Stomach (tissue), 9 donors: ENCODE data around the gene CCDC13. TPM values are rescaled to one million over a fixed set of nuclear protein-coding genes. Genes with fewer than 3 reads are reported as not detected.

Experiments used
- DNase-seq, 2 donors: peaks; one replicate each; pipeline versions ENCODE4 v3.0.0 to v3.0.0-alpha.2; 2013 to 2019
- H3K27ac ChIP-seq, 5 donors: fragments of 200-600 bp in 4 of 5; sonication (generic) in 4 of 5; one replicate each; pipeline ENCODE4 v1.5.1; 2013 to 2019; ENCODE audit warnings: mild to moderate bottlenecking in 1 of 5, moderate library complexity in 1 of 5
- H3K27me3 ChIP-seq, 3 donors: fragments of 200-600 bp; sonication (generic); one replicate each; pipeline ENCODE4 v1.5.1; 2017 to 2019; ENCODE audit warnings: mixed run types in 1 of 3
- H3K36me3 ChIP-seq, 4 donors: fragments of 200-600 bp; sonication (generic); 1 replicate in 3 of 4; 2 replicates in 1 of 4; pipeline ENCODE4 v1.5.1; 2016 to 2019
- H3K4me1 ChIP-seq, 4 donors: fragments of 200-600 bp; sonication (generic); one replicate each; pipeline ENCODE4 v1.5.1; 2016 to 2019
- H3K4me3 ChIP-seq, 4 donors: fragments of 200-600 bp; sonication (generic) in 3 of 4; one replicate each; pipeline ENCODE4 v1.5.1; 2016 to 2019; ENCODE audit warnings: mild to moderate bottlenecking in 1 of 4
- H3K9me3 ChIP-seq, 4 donors: fragments of 200-600 bp; sonication (generic); one replicate each; pipeline ENCODE4 v1.5.1; 2016 to 2019
- CTCF ChIP-seq, 7 experiments: fragments of 450-650 bp in 4 of 7; fragments of 200-600 bp in 3 of 7; sonication (generic) in 3 of 7; IDR thresholded peaks; one replicate each; pipeline ENCODE4 v1.5.1; 2016 to 2019; ENCODE audit warnings: antibody characterized with exemption in 7 of 7, control low read depth in 2 of 7, mild to moderate bottlenecking in 1 of 7
- EP300 ChIP-seq: sonication (generic); formaldehyde crosslinking; IDR thresholded peaks from one replicate; pipeline ENCODE4 v1.6.1; 2017; ENCODE audit warnings: antibody characterized with exemption
- POLR2A ChIP-seq, 4 donors: fragments of 450-650 bp; IDR thresholded peaks; one replicate each; pipeline ENCODE4 v1.6.1; 2016; ENCODE audit warnings: antibody characterized with exemption in 4 of 4, control low read depth in 2 of 4, mild to moderate bottlenecking in 1 of 4, moderate library complexity in 1 of 4
- POLR2AphosphoS5 ChIP-seq, 3 donors: sonication (generic); formaldehyde crosslinking; IDR thresholded peaks; one replicate each; pipeline ENCODE4 v1.6.1; 2016; ENCODE audit warnings: antibody characterized with exemption in 3 of 3
- WGBS, 5 donors: extraction: QIAGEN DNeasy Blood & Tissue Kit in 3 of 5; methylation state at CpG; one replicate each; pipeline versions ENCODE4 v1.1.5 to v1.1.7; 2013 to 2018; 5-methylcytosine and 5-hydroxymethylcytosine counted together
- intact Hi-C: fragments of 100-400 bp; cut with DNase I; formaldehyde crosslinking; loops from one replicate; pipeline ENCODE4 v1.15.1; 2023; ENCODE audit warnings: low total_unique reads
- polyA plus RNA-seq, 3 donors: library from polyadenylated mRNA; stranded (reverse); fragments of 200-250 nt; gene quantifications; one replicate each; pipeline ENCODE4 v1.2.3, GENCODE V29; 2013
- total RNA-seq, 5 donors: library from RNA; depleted of rRNA; stranded (reverse); fragments of >200 nt; gene quantifications; one replicate each; pipeline versions ENCODE4 v1.1.0 to v1.2.3, GENCODE V29; 2014 to 2016
- donor health status: healthy with polysubstance abuse.
- donor health status: Bipolar disorder and iron deficiency.
- donor health status: healthy.

Gene CCDC13
- total and polyA plus RNA-seq, 8 donors = 0.44 to 31.7 (median 2.2) TPM; not detected in 1

DNA sequence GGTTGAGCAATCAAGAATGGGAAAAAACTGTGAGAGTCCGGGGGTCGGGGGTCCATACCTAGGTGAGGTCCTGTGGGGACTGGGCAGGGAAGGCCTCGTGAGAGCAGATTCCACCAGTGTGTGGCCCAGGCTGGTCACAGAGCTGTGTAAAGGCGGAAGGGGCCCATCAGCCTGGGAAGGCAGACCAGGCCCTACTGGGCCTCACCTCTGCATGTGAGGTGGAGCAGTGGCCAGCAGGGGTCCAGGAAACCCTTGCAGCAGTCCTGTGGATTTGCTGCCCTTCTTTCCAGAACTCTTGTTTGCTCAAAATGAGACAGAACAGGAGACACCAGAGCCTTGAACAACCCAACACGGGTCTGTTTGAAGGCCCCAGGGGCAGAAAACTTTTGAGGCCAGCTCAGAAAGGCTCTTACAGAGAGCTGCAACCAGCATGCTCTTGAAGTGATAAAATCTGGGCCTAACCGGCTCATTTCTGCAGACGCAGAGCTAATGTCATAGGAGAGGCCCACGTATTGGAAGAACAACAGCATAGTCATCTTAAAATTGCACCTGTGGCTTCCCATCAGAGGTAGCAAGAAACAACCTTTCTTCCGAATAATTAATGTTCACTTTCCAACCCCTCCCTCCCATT, 40.1 kb downstream of the CCDC13 start:
- H3K27me3 ChIP-seq = no peaks in the 10 kb centered on the region
- no peak overlapping the region for H3K27ac ChIP-seq
- intact Hi-C loops = no loop called here
- 86 to 95% (median 88%) methylated on average over 9 of the region's 9 CpGs for WGBS, 5 donors
- TF ChIP-seq POLR2AphosphoS5 (IDR thresholded peaks at IDR 0.05) (no peak), EP300 (no peak)
- no peak overlapping the region for H3K4me3 ChIP-seq
- no peaks in the 10 kb centered on the region for H3K36me3 ChIP-seq
- no peaks in the 10 kb centered on the region for H3K4me1 ChIP-seq
- no peaks in the 10 kb centered on the region for H3K9me3 ChIP-seq
- DNase-seq = no peak

GRCh38 chr3:42732196-42732828, 40.7 kb downstream of the CCDC13 start:
- Histone ChIP-seq H3K4me3 (no peak overlapping the region), H3K27me3 (no peaks in the 10 kb centered on the region), H3K27ac (no peak overlapping the region), H3K36me3 (no peaks in the 10 kb centered on the region), H3K4me1 (no peaks in the 10 kb centered on the region), H3K9me3 (no peaks in the 10 kb centered on the region)
- intact Hi-C loops = no loop called here
- no peak for TF ChIP-seq POLR2A (IDR thresholded peaks at IDR 0.05)
- TF ChIP-seq EP300 = no peak
- no peak for TF ChIP-seq POLR2AphosphoS5 (IDR thresholded peaks at IDR 0.05)
- no peak for TF ChIP-seq CTCF (IDR thresholded peaks at IDR 0.05)
- 51 to 69% (median 53%) methylated on average over 4 of the region's 4 CpGs for WGBS, 5 donors
- DNase-seq = peak in 1 of 2 donors; percentile 55

DNA sequence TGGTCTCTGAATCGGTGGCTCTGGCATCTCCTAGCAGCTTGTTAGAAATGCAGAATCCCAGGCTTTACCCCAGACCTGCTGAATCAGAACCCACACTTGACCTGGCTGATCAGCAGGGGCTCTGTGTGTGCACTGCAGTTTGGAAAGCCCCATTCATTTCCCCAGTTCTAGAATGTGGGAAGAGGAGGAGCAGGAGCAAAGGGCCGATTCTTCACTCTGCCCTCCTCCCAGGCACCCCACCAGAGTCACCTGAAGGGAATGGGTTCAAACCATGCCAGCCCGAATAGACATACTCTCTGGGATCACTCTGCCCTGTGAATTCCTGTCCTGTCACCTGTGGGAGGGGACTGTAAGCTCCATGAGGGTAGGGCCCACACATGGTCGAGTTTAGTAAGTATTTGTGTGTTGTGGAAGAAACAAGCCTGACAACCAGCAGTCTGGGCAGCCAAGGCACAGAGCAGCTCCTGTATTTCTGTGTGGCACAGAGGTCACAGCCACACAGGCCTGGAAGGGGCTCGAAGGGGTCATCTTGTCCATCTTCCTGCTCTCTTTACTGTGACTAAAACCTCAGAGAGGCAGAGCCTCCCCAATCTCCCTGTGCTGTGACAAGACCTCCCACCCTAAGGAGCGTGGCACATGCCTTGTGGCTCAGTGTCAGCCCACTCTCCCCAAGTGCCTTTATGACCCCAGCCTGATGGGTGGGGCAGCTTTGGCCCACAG, 41.4 kb downstream of the CCDC13 start:
- no peak for DNase-seq
- no peak overlapping the region for H3K27ac ChIP-seq

GRCh38 chr3:42730706-42731420, 42.2 kb downstream of the CCDC13 start:
- intact Hi-C loops = no loop called here
- H3K4me1 ChIP-seq = no peaks in the 10 kb centered on the region
- H3K9me3 ChIP-seq = no peaks in the 10 kb centered on the region
- no peak overlapping the region for H3K27ac ChIP-seq
- no peaks in the 10 kb centered on the region for H3K27me3 ChIP-seq
- no peaks in the 10 kb centered on the region for H3K36me3 ChIP-seq
- 84 to 92% (median 89%) methylated on average over 3 of the region's 3 CpGs for WGBS, 5 donors
- TF ChIP-seq EP300 = no peak
- TF ChIP-seq POLR2A (IDR thresholded peaks at IDR 0.05) = no peak
- no peak for TF ChIP-seq POLR2AphosphoS5 (IDR thresholded peaks at IDR 0.05)
- TF ChIP-seq CTCF (IDR thresholded peaks at IDR 0.05) = no peak
- H3K4me3 ChIP-seq = no peak overlapping the region
- no peak for DNase-seq

More for the DNA sequence above, 41.4 kb downstream of the CCDC13 start:
- Histone ChIP-seq H3K4me3 (no peak overlapping the region), H3K9me3 (no peaks in the 10 kb centered on the region), H3K27me3 (no peaks in the 10 kb centered on the region), H3K36me3 (no peaks in the 10 kb centered on the region), H3K4me1 (no peaks in the 10 kb centered on the region)
- WGBS, 5 donors = 84 to 90% (median 85%) methylated on average over 4 to 6 of the region's 6 CpGs
- TF ChIP-seq CTCF (IDR thresholded peaks at IDR 0.05) (no peak), POLR2AphosphoS5 (IDR thresholded peaks at IDR 0.05) (no peak), EP300 (no peak), POLR2A (IDR thresholded peaks at IDR 0.05) (no peak)
- intact Hi-C loops = no loop called here
